Activated B cell treated with CpG ODN at 0.5 μM for 24 hours (primary cell): Measurements from ENCODE around the gene PATL1. TPM values are rescaled to one million over a fixed set of nuclear protein-coding genes. Genes with fewer than 3 reads are reported as not detected.

ENCODE experiments used
- ATAC-seq: fragments of 200-7000 bp; cut with Tn5 transposase; one replicate; pipeline ENCODE4 v1.10.0; 2021; ENCODE audit warnings: low read depth, mild to moderate bottlenecking, moderate library complexity
- CTCF ChIA-PET: fragments of 350-600 bp; sonication (Branson Sonifier 250); formaldehyde crosslinking; loops from one replicate; lab custom pipeline; 2021; ENCODE audit warnings: antibody characterized with exemption; lab: Charles Lee
- POLR2A ChIA-PET: fragments of 350-600 bp; sonication (Branson Sonifier 250); formaldehyde crosslinking; loops from one replicate; lab custom pipeline; 2021; ENCODE audit warnings: antibody characterized with exemption; lab: Charles Lee
- DNase-seq: peaks from one replicate; pipeline ENCODE4 v3.0.0; 2022
- H3K27ac Mint-ChIP-seq: one replicate; pipeline ENCODE4 v1.8.0; 2020; ENCODE audit warnings: mixed read lengths
- H3K27me3 Mint-ChIP-seq: one replicate; pipeline ENCODE4 v1.8.0; 2021; ENCODE audit warnings: mixed read lengths
- H3K36me3 Mint-ChIP-seq: one replicate; pipeline ENCODE4 v1.8.0; 2021; ENCODE audit warnings: low read depth, mixed read lengths
- H3K4me1 Mint-ChIP-seq: one replicate; pipeline ENCODE4 v1.8.0; 2021; ENCODE audit warnings: mixed read lengths
- H3K4me3 Mint-ChIP-seq: one replicate; pipeline ENCODE4 v1.8.0; 2020; ENCODE audit warnings: mild to moderate bottlenecking, mixed read lengths
- H3K9me3 Mint-ChIP-seq: one replicate; pipeline ENCODE4 v1.8.0; 2020; ENCODE audit warnings: mixed read lengths
- CTCF ChIP-seq: fragments of 200-600 bp; IDR thresholded peaks from one replicate; pipeline ENCODE4 v1.8.0; 2022; ENCODE audit warnings: antibody characterized with exemption, mild to moderate bottlenecking
- intact Hi-C: fragments of 100-400 bp; cut with micrococcal nuclease; formaldehyde crosslinking; loops from one replicate; pipeline ENCODE4 v1.15.1; 2024
- total RNA-seq: library from RNA; stranded (reverse); gene quantifications from 2 replicates; pipeline ENCODE4 v1.2.3, GENCODE V29; 2022

Gene PATL1
- total RNA-seq, 1 donor from 2014 or later, result 45.1 TPM

- no peak for TF ChIP-seq CTCF
- no peak for DNase-seq
- no peaks in the 10 kb centered on the region for H3K4me1 Mint-ChIP-seq
- H3K27ac Mint-ChIP-seq, result no peak overlapping the region
- no peak for ATAC-seq
- CTCF ChIA-PET, result interaction anchor here (2.5 kb wide), 1 partner anchor 142 kb away, joined by 19 read pairs; no protein-coding TSS in a partner anchor
- H3K4me3 Mint-ChIP-seq, result no peak overlapping the region
- POLR2A ChIA-PET, result no interaction called here
- no peaks in the 10 kb centered on the region for H3K9me3 Mint-ChIP-seq
- H3K36me3 Mint-ChIP-seq, result no peaks in the 10 kb centered on the region
- intact Hi-C loops, result no loop called here
- peaks cover 4% of the 10 kb centered on the region for H3K27me3 Mint-ChIP-seq
Observed at GRCh38 chr11:59679347-59679746, 10.5 kb upstream of the PATL1 start.

GRCh38 chr11:59678813-59679165 is 10.0 kb upstream of the PATL1 start:
- intact Hi-C loops, result no loop called here
- H3K4me3 Mint-ChIP-seq, result no peak overlapping the region
- CTCF ChIA-PET, result interaction anchor here (2.5 kb wide), 1 partner anchor 141 kb away, joined by 19 read pairs; no protein-coding TSS in a partner anchor
- POLR2A ChIA-PET, result interaction anchor here (1.5 kb wide), 1 partner anchor 10 kb away, joined by 5 read pairs; the partner anchor contains the start of gene PATL1
- no peak for DNase-seq
- no peak for TF ChIP-seq CTCF
- ATAC-seq, result no peak
- H3K27ac Mint-ChIP-seq, result no peak overlapping the region
- no peaks in the 10 kb centered on the region for H3K4me1 Mint-ChIP-seq
- peaks cover 4% of the 10 kb centered on the region for H3K27me3 Mint-ChIP-seq
- H3K36me3 Mint-ChIP-seq, result no peaks in the 10 kb centered on the region
- H3K9me3 Mint-ChIP-seq, result no peaks in the 10 kb centered on the region

- Mint-ChIP-seq H3K27ac (no peak overlapping the region), H3K27me3 (peaks cover 4% of the 10 kb centered on the region), H3K4me3 (no peak overlapping the region), H3K9me3 (no peaks in the 10 kb centered on the region), H3K4me1 (no peaks in the 10 kb centered on the region), H3K36me3 (no peaks in the 10 kb centered on the region)
- ChIA-PET POLR2A (interaction anchor here (1.5 kb wide), 1 partner anchor 9 kb away, joined by 5 read pairs; the partner anchor contains the start of gene PATL1), CTCF (no interaction called here)
- ATAC-seq, result no peak
- intact Hi-C loops, result no loop called here
- no peak for TF ChIP-seq CTCF
- DNase-seq, result no peak
Observed at GRCh38 chr11:59678118-59678812, 9.4 kb upstream of the PATL1 start.

GRCh38 chr11:59676205-59676604 is 7.4 kb upstream of the PATL1 start:
- no peaks in the 10 kb centered on the region for H3K4me1 Mint-ChIP-seq
- H3K4me3 Mint-ChIP-seq, result no peak overlapping the region
- no peaks in the 10 kb centered on the region for H3K9me3 Mint-ChIP-seq
- ATAC-seq, result no peak
- ChIA-PET CTCF (no interaction called here), POLR2A (no interaction called here)
- TF ChIP-seq CTCF, result no peak
- H3K36me3 Mint-ChIP-seq, result no peaks in the 10 kb centered on the region
- H3K27ac Mint-ChIP-seq, result no peak overlapping the region
- no peak for DNase-seq
- intact Hi-C loops, result no loop called here
- peaks cover 2% of the 10 kb centered on the region for H3K27me3 Mint-ChIP-seq

- intact Hi-C loops, result no loop called here
- TF ChIP-seq CTCF, result no peak
- Mint-ChIP-seq H3K4me1 (peaks cover 10% of the 10 kb centered on the region), H3K9me3 (no peaks in the 10 kb centered on the region), H3K27me3 (no peaks in the 10 kb centered on the region), H3K27ac (no peak overlapping the region), H3K4me3 (no peak overlapping the region), H3K36me3 (peaks cover 1% of the 10 kb centered on the region)
- ChIA-PET POLR2A (no interaction called here), CTCF (no interaction called here)
- ATAC-seq (no peak), DNase-seq (no peak)
Observed at GRCh38 chr11:59674291-59674690, 5.5 kb upstream of the PATL1 start.
